H1 (cell line): Measurements from ENCODE around the gene CDC123.

Source experiments
- EP300 ChIP-seq, 2 experiments: IDR thresholded peaks; 1 replicate in 1 of 2; 2 replicates in 1 of 2; pipeline ENCODE4 v1.6.1; 2011 to 2012; ENCODE audit warnings: low read depth in 2 of 2, low read length in 2 of 2, mild to moderate bottlenecking in 2 of 2, borderline replicate concordance in 1 of 2, inconsistent platforms in 1 of 2, moderate library complexity in 1 of 2
- GABPA ChIP-seq: IDR thresholded peaks from 2 replicates; pipeline ENCODE4 v1.6.1; 2011; ENCODE audit warnings: mild to moderate bottlenecking, low read length, moderate library complexity, borderline replicate concordance; ENCODE audit not compliant: insufficient read depth
- POLR2A ChIP-seq, 2 experiments: IDR thresholded peaks; 1 replicate in 1 of 2; 2 replicates in 1 of 2; pipeline ENCODE4 v1.6.1; 2011; ENCODE audit warnings: low read depth in 2 of 2, low read length in 2 of 2, mild to moderate bottlenecking in 2 of 2; ENCODE audit errors: control extremely low read depth in 1 of 2
- SUZ12 ChIP-seq: fragments of 200-600 bp; sonication (generic); IDR thresholded peaks from 2 replicates; pipeline ENCODE4 v1.6.1; 2012; ENCODE audit warnings: mild to moderate bottlenecking, inconsistent platforms, low read length, moderate library complexity, mixed read lengths
- TAF1 ChIP-seq: IDR thresholded peaks from 2 replicates; pipeline ENCODE4 v1.6.1; 2011; ENCODE audit warnings: mild to moderate bottlenecking, low read depth, low read length

- TF ChIP-seq TAF1: no peak
- no peak for TF ChIP-seq EP300 (IDR thresholded peaks at IDR 0.05; ENCODE audit: borderline replicate concordance in 1 of 2, low read depth in 2 of 2, low read length in 2 of 2)
- no peak for TF ChIP-seq SUZ12
- no peak for TF ChIP-seq POLR2A (IDR thresholded peaks at IDR 0.05; ENCODE audit: control extremely low read depth in 1 of 2, low read depth in 2 of 2, low read length in 2 of 2)
- no peak for TF ChIP-seq GABPA
These were observed 683 bp downstream of the CDC123 start for GRCh38 chr10:12196531-12197211.
